Measurements from ENCODE around the gene YY1.
"Not testable (repeated sequence)": the region's sequence is repeated elsewhere in the genome, so short reads cannot be mapped to it uniquely, and the experiment has no call there.

Gene YY1

GRCh38 chr14:100305324-100306100, 66.6 kb downstream of the YY1 start:
- DNase-seq (ENCODE audit: low read depth in 2 of 2): no peak
- TF ChIP-seq, protein P1, sequence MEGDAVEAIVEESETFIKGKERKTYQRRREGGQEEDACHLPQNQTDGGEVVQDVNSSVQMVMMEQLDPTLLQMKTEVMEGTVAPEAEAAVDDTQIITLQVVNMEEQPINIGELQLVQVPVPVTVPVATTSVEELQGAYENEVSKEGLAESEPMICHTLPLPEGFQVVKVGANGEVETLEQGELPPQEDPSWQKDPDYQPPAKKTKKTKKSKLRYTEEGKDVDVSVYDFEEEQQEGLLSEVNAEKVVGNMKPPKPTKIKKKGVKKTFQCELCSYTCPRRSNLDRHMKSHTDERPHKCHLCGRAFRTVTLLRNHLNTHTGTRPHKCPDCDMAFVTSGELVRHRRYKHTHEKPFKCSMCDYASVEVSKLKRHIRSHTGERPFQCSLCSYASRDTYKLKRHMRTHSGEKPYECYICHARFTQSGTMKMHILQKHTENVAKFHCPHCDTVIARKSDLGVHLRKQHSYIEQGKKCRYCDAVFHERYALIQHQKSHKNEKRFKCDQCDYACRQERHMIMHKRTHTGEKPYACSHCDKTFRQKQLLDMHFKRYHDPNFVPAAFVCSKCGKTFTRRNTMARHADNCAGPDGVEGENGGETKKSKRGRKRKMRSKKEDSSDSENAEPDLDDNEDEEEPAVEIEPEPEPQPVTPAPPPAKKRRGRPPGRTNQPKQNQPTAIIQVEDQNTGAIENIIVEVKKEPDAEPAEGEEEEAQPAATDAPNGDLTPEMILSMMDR (IDR thresholded peaks at IDR 0.05; ENCODE audit: low read depth, low read length): no peak
- peak overlapping the region; percentile 67 to 75 for H3K4me3 ChIP-seq (replicated peaks in 1 of 2; ENCODE audit: low read depth in 2 of 2, low read length in 2 of 2)

- H3K4me3 ChIP-seq (replicated peaks in 1 of 2; ENCODE audit: low read depth in 2 of 2, low read length in 2 of 2): peak within 1 kb of the TSS; percentile 81 to 83
- peak; percentile 72 to 88 for DNase-seq (ENCODE audit: low read depth in 2 of 2)
- TF ChIP-seq, protein P1 (IDR thresholded peaks at IDR 0.05; ENCODE audit: low read depth, low read length): no peak
These were observed 67.4 kb downstream of the YY1 start, which contains the start of gene SLC25A29 for GRCh38 chr14:100306101-100306997. Gene SLC25A29, minus strand, starts transcription at chr14:100306444. Its CDS starts 212 bp downstream, at chr14:100306232.

- TF ChIP-seq, protein P1 (IDR thresholded peaks at IDR 0.05; ENCODE audit: low read depth, low read length): no peak
- peak; percentile 21 to 24 for DNase-seq (ENCODE audit: low read depth in 2 of 2)
- H3K4me3 ChIP-seq (replicated peaks in 1 of 2; ENCODE audit: low read depth in 2 of 2, low read length in 2 of 2): peak overlapping the region; percentile 81 to 83
These were observed 68.2 kb downstream of the YY1 start for GRCh38 chr14:100306998-100307765.

DNA sequence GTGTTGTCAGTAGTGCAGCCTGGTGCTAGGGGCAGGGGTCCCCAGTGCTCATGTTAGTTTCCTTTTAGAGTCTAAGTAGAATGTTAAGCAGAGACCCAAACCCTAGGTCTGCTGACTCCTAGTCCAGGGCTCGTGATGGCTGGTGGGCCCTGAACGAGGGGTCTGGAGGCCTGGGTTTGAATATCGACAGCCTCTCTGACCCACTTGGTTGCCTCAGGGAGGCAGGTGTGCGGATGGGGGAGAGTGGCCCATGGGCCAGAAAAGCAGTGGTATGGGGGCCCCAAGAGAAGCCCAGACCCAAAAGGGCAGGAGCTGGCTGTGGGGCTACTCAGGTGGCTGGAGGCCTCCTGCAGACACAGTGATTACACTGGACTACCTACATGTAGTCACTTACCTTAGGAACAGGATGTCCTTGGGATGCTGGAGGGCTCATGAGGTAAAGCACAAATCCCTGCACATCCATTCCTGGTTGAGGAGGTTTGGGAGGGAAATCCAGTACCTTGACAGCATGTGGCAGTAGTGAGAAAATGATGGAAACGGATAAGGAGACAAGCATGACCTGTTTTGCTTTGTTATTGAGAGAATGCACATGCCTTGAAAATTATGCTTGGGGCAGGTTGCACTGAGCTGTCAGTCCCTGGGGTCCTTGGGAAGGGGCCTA, 69.0 kb downstream of the YY1 start:
- peak overlapping the region; percentile 81 to 83 for H3K4me3 ChIP-seq (replicated peaks in 1 of 2; ENCODE audit: low read depth in 2 of 2, low read length in 2 of 2)
- DNase-seq (ENCODE audit: low read depth in 2 of 2): no peak
- TF ChIP-seq, protein P1 (IDR thresholded peaks at IDR 0.05; ENCODE audit: low read depth, low read length): no peak

DNA sequence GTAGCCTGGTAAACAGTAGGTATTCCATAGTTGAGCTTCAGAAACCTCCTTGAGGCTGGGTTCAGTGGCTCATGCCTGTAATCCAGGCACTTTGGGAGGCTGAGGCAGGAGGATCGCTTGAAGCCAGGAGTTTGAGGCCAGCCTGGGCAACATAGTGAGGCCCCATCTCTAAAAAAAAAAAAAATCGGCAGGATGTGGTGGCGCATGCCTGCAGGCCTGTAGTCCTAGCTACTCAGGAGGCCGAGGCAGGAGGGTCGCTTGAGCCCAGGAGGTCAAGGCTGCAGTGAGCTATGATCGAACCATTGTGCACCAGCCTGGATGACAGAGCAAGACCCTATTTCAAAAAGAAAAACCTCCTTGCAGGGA, 69.5 kb downstream of the YY1 start:
- not testable (repeated sequence) for DNase-seq (ENCODE audit: low read depth in 2 of 2); H3K4me3 ChIP-seq (replicated peaks in 1 of 2; ENCODE audit: low read depth in 2 of 2, low read length in 2 of 2)

GRCh38 chr14:100309028-100309737, 70.2 kb downstream of the YY1 start:
- H3K4me3 ChIP-seq (replicated peaks in 1 of 2; ENCODE audit: low read depth in 2 of 2, low read length in 2 of 2): no peak overlapping the region
- DNase-seq (ENCODE audit: low read depth in 2 of 2): peak in 1 of 2 donors; percentile 19
- TF ChIP-seq, protein P1 (IDR thresholded peaks at IDR 0.05; ENCODE audit: low read depth, low read length): no peak

DNA sequence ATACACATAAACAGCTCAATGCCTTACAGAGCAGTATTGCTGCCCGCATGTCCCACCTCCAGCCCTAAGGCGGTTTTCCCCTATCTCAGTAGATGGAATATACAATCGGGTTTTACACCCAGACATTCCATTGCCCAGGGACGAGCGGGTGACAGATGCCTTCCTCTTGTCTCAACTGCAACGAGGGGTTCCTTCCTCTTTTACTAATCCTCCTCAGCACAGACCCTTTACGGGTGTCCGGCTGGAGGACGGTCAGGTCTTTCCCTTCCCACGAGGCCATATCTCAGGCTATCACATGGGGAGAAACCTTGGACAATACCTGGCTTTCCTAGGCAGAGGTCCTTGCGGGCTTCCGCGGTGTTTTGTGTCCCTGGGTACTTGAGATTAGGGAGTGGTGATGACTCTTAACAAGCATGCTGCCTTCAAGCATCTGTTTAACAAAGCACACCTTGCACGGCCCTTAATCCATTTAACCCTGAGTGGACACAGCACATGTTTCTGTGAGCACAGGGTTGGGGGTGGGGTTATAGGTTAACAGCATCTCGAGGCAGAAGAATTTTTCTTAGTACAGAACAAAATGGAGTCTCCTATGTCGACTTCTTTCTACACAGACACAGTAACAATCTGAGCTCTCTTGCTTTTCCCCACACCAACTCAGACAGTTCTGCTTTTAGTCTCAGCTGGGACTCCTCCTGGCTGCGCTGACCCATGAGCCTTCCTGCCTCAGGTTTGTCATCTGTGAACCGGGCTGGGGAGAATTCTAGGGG, 73.3 kb downstream of the YY1 start:
- H3K4me3 ChIP-seq (replicated peaks in 1 of 2; ENCODE audit: low read depth in 2 of 2, low read length in 2 of 2); DNase-seq (ENCODE audit: low read depth in 2 of 2): not testable (repeated sequence)

Data from cardiac fibroblast (primary cell).